Sciatic nerve (tissue), 2 donors: ENCODE data around the gene TRAM2. TPM values are rescaled to one million over a fixed set of nuclear protein-coding genes. Genes with fewer than 3 reads are reported as not detected.
"Not testable (repeated sequence)": the region's sequence is repeated elsewhere in the genome, so short reads cannot be mapped to it uniquely, and the experiment has no call there.

Experiments
- ATAC-seq: fragments of 200-7000 bp; cut with Tn5 transposase; one replicate; pipeline ENCODE4 v1.9.1; 2020; ENCODE audit warnings: mild to moderate bottlenecking, moderate library complexity
- DNase-seq: peaks from one replicate; pipeline ENCODE4 v3.0.0-alpha.2; 2020; ENCODE audit warnings: low spot score
- intact Hi-C: fragments of 100-400 bp; cut with DNase I; formaldehyde crosslinking; loops from one replicate; pipeline ENCODE4 v1.14.2; 2022
- total RNA-seq: library from RNA; stranded (reverse); fragmentation: NEBNext Ultra II Directional; extraction: Animal tissue kit (Norgen Biotek cat#: 25700); gene quantifications from one replicate; pipeline ENCODE4 v1.2.1, GENCODE V29; 2021
- donor health status: DM: no; HTN: no; CAD: no.
- donor health status: DM: no; HTN: no; CAD: no.

The TRAM2 gene
- total RNA-seq, 1 donor from 2014 or later: 18.6 TPM

GRCh38 chr6:52483671-52484003 lies 93.2 kb downstream of the TRAM2 start:
- ATAC-seq (no peak), DNase-seq (no peak)
- intact Hi-C loops: no loop called here

DNA sequence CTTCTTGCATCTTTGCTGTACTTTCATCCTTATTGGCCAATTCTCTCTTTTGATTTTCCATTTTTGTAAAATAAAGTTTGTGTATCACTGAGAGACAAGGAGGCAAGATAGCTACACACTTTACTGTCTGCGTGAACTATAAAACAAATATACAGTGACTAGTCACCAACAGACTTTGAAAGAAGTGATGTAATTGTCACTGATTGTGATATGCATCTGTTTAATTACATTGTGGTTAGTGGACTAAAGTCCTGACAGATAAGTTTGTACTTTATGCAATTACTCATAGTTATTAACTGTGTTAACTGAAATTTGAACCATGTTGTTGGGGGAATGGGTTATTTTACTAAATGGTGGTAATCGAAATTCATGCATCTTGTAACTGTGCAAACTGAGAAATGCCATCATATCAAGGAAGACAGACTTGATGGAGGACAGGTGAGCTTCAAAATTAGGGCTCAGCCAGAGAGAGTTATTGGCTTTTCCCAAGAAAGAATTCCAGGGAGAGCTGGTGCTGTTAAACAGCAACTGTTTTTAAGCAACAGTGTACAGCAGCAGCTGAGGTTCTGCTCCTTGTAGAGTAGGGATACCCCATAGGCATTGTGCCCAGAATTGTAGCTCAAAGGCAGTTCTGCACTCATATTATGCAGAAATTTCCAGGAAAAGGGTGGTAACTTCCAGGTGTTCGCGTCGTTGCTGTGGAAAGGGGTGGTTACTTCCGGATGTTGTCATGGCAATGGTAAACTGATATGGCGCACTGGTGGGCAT lies 93.8 kb downstream of the TRAM2 start:
- no peak for ATAC-seq

DNA sequence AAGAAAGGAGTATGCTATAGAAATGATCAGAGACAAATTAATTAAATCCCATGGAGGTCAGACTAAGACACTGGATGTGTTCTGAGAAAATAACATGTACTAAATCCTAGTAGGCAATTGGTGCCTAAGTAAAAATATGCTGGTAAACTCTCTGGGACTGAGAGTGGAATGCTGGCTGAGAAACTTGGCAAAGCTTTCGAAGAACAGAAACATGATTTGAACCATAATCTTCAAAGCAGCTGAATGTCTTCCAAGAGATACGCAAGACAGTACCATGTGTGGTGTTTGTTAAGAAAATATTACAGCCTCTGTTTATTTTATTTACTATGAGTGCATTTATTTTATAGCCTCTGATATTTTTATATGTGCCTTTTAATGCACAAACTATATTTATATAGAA lies 101.6 kb downstream of the TRAM2 start:
- intact Hi-C loops: no loop called here
- no peak for ATAC-seq

More for the DNA sequence above, 93.8 kb downstream of the TRAM2 start:
- DNase-seq: no peak
- intact Hi-C loops: no loop called here

GRCh38 chr6:52474173-52474572 lies 102.7 kb downstream of the TRAM2 start:
- DNase-seq (no peak), ATAC-seq (no peak)
- intact Hi-C loops: no loop called here

More for the DNA sequence above, 101.6 kb downstream of the TRAM2 start:
- DNase-seq: no peak

DNA sequence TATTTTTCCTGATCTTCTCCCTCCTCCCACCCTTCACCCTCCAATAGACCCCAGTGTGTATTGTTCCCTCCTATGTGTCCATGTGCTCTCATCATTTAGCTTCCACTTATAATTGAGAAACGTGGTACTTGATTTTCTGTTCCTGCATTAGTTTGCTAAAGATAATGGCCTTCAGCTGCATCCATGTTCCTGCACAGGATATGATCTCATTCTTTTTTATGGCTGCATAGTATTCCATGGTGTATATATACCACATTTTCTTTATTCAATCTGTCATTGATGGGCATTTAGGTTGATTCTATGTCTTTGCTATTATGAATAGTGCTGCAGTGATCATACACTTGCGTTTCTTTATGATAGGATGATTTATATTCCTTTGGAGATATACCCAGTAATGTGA lies 115.7 kb downstream of the TRAM2 start:
- DNase-seq, ATAC-seq, intact Hi-C loops: not testable (repeated sequence)

DNA sequence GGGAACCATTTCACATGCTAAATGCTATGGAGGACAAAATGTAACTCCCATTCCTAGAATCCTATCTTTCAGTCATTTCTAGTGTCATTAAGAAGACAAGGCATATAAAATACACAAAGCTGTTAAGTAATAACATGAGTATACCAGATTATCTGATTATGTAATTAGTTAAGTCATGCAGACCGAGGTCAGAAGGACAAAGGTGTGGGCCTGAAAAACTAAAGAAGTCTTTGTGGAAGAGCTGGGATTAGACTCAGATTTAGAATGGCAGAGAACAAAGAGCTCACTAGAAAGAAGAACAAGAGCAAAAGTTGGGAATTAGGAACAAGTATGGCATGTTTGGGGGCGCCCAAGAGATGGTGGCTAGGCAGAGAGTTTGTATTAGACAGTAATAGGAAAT lies 119.8 kb downstream of the TRAM2 start:
- ATAC-seq (no peak), DNase-seq (no peak)
- intact Hi-C loops: no loop called here

DNA sequence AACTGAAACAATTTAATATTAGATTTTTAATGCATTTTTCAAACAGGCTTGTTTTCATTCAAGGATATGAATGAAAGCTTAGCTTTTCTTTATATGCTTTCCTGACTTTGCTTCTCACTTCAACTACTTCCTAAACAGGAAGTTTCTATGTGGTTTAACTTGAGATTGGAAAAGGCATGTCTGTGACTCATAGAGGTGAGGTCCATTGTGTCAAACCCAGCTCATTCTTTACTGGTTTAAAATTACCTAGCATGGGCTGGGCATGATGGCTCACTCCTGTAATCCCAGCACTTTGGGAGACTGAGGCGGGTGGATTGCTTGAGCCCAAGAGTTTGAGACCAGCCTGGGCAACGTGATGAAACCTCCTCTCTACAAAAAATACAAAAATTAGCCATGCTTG lies 122.3 kb downstream of the TRAM2 start:
- DNase-seq (no peak), ATAC-seq (no peak)
- intact Hi-C loops: no loop called here

Other genes with a start within 250 kb of the TRAM2 start
- 24.3 TPM for gene PAQR8, start 214.9 kb downstream of the TRAM2 start, total RNA-seq
- gene EFHC1, start 156.7 kb downstream of the TRAM2 start, total RNA-seq: 38.7 TPM
- gene TMEM14A, start 94.1 kb upstream of the TRAM2 start, total RNA-seq: 29.6 TPM
- not detected for gene GSTA2, start 186.4 kb upstream of the TRAM2 start, total RNA-seq
- gene GSTA1, start 226.8 kb upstream of the TRAM2 start, total RNA-seq: 0.49 TPM